Measurements from ENCODE around the gene FNDC3B. TPM values are rescaled to one million over a fixed set of nuclear protein-coding genes. Genes with fewer than 3 reads are reported as not detected.
A peak's percentile ranks its signal among the peaks of the same experiment; 100 is the strongest.

FNDC3B gene
- total RNA-seq, 1 donor, result 221 TPM

GRCh38 chr3:172219750-172220149 lies 180.4 kb downstream of the FNDC3B start:
- TF ChIP-seq, protein P1, sequence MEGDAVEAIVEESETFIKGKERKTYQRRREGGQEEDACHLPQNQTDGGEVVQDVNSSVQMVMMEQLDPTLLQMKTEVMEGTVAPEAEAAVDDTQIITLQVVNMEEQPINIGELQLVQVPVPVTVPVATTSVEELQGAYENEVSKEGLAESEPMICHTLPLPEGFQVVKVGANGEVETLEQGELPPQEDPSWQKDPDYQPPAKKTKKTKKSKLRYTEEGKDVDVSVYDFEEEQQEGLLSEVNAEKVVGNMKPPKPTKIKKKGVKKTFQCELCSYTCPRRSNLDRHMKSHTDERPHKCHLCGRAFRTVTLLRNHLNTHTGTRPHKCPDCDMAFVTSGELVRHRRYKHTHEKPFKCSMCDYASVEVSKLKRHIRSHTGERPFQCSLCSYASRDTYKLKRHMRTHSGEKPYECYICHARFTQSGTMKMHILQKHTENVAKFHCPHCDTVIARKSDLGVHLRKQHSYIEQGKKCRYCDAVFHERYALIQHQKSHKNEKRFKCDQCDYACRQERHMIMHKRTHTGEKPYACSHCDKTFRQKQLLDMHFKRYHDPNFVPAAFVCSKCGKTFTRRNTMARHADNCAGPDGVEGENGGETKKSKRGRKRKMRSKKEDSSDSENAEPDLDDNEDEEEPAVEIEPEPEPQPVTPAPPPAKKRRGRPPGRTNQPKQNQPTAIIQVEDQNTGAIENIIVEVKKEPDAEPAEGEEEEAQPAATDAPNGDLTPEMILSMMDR (IDR thresholded peaks at IDR 0.05; ENCODE audit: insufficient read depth, low read depth, low read length), result no peak
- no peak for DNase-seq (ENCODE audit: low read depth)
- H3K4me3 ChIP-seq (ENCODE audit: low read depth, low read length), result no peak overlapping the region

- H3K4me3 ChIP-seq (ENCODE audit: low read depth, low read length), result no peak overlapping the region
- DNase-seq (ENCODE audit: low read depth), result peak; percentile 89
- TF ChIP-seq, protein P1 (IDR thresholded peaks at IDR 0.05; ENCODE audit: insufficient read depth, low read depth, low read length), result no peak
These were observed 182.2 kb downstream of the FNDC3B start for GRCh38 chr3:172221547-172221946.

GRCh38 chr3:172222478-172223071 lies 183.2 kb downstream of the FNDC3B start:
- TF ChIP-seq, protein P1 (IDR thresholded peaks at IDR 0.05; ENCODE audit: insufficient read depth, low read depth, low read length), result no peak
- DNase-seq (ENCODE audit: low read depth), result no peak
- no peak overlapping the region for H3K4me3 ChIP-seq (ENCODE audit: low read depth, low read length)

DNA sequence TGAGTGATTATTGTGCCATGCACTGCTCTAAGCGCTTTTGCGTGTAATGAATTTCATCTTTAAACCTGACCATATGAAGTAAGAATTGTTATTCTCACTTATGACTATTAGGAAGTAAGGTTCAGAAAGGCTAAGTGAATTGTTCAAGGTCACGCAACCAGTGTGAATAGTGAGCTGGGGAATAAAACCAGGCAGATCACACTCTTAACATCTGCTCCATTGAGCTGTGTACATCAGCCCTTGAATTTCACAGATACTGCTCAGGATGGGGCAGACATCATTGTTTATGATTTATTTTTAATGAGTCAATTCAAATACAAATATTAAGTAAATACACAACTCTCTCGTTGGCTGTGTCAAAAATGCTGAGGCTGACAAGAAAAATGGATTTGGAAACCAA lies 184.5 kb downstream of the FNDC3B start:
- no peak overlapping the region for H3K4me3 ChIP-seq (ENCODE audit: low read depth, low read length)
- DNase-seq (ENCODE audit: low read depth), result no peak
- TF ChIP-seq, protein P1 (IDR thresholded peaks at IDR 0.05; ENCODE audit: insufficient read depth, low read depth, low read length), result no peak

GRCh38 chr3:172224560-172225214 lies 185.3 kb downstream of the FNDC3B start:
- H3K4me3 ChIP-seq (ENCODE audit: low read depth, low read length), result no peak overlapping the region
- TF ChIP-seq, protein P1 (IDR thresholded peaks at IDR 0.05; ENCODE audit: insufficient read depth, low read depth, low read length), result no peak
- DNase-seq (ENCODE audit: low read depth), result no peak

- H3K4me3 ChIP-seq (ENCODE audit: low read depth, low read length), result no peak overlapping the region
- DNase-seq (ENCODE audit: low read depth), result no peak
- TF ChIP-seq, protein P1 (IDR thresholded peaks at IDR 0.05; ENCODE audit: insufficient read depth, low read depth, low read length), result no peak
These were observed 185.9 kb downstream of the FNDC3B start for GRCh38 chr3:172225215-172225707.
